BE2C (cell line): Measurements from ENCODE around the gene SCAND1.

Experiments
- DNase-seq: peaks from one replicate; pipeline ENCODE4 v3.0.0-alpha.2; 2020
- H3K27me3 ChIP-seq: fragments of 250-450 bp; sonication (Bioruptor Pico); 2 replicates; pipeline ENCODE4 v1.5.1; 2020; ENCODE audit warnings: mild to moderate bottlenecking
- H3K36me3 ChIP-seq: fragments of 250-450 bp; sonication (Bioruptor Pico); 2 replicates; pipeline ENCODE4 v1.5.1; 2020; ENCODE audit warnings: mild to moderate bottlenecking
- H3K4me1 ChIP-seq: fragments of 250-450 bp; sonication (Bioruptor Pico); 2 replicates; pipeline ENCODE4 v1.5.1; 2020
- H3K4me3 ChIP-seq: 2 replicates; pipeline ENCODE4 v1.5.1; 2011; ENCODE audit warnings: low read depth, low read length
- H3K9me3 ChIP-seq: fragments of 250-450 bp; sonication (Bioruptor Pico); 2 replicates; pipeline ENCODE4 v1.5.1; 2020
- TF ChIP-seq, protein P1 (sequence below): IDR thresholded peaks from 2 replicates; pipeline ENCODE4 v1.5.1; 2012; ENCODE audit warnings: mild to moderate bottlenecking, low read depth, low read length

Gene SCAND1

DNA sequence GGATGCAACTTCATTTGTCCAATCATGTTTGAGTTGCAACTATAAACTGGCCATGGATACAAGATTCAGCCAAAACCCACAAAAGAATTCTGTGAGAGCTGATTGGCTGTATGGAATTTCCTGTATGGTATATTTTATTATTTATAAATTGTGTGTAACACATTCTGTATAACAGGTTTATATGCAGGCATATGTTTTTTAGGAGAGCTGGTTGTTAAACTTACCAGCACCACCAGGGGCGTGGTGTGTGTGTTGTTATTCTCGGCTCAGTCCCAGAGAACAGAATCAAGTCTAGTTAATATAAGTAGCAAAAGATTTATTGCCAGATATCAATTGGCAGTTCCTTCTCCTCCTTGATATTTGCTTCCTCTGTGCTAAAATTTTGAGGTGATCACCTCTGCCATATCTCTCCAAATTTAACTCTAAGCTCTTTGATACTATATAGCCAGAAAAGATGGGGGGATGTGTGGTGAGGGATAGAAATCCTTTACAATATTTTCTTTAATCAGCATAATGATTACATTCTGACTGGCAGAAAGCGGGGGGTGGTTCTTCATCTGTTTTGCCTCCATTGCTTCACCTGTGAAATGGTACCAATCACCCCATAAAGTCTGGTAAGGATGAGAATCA lies 37.0 kb upstream of the SCAND1 start:
- TF ChIP-seq, protein P1, sequence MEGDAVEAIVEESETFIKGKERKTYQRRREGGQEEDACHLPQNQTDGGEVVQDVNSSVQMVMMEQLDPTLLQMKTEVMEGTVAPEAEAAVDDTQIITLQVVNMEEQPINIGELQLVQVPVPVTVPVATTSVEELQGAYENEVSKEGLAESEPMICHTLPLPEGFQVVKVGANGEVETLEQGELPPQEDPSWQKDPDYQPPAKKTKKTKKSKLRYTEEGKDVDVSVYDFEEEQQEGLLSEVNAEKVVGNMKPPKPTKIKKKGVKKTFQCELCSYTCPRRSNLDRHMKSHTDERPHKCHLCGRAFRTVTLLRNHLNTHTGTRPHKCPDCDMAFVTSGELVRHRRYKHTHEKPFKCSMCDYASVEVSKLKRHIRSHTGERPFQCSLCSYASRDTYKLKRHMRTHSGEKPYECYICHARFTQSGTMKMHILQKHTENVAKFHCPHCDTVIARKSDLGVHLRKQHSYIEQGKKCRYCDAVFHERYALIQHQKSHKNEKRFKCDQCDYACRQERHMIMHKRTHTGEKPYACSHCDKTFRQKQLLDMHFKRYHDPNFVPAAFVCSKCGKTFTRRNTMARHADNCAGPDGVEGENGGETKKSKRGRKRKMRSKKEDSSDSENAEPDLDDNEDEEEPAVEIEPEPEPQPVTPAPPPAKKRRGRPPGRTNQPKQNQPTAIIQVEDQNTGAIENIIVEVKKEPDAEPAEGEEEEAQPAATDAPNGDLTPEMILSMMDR: peak; percentile 69
- Histone ChIP-seq H3K4me3 (no peak overlapping the region), H3K27me3 (no peaks in the 10 kb centered on the region), H3K4me1 (peaks cover 3% of the 10 kb centered on the region), H3K36me3 (no peaks in the 10 kb centered on the region), H3K9me3 (no peaks in the 10 kb centered on the region)
- DNase-seq: peak; percentile 56

DNA sequence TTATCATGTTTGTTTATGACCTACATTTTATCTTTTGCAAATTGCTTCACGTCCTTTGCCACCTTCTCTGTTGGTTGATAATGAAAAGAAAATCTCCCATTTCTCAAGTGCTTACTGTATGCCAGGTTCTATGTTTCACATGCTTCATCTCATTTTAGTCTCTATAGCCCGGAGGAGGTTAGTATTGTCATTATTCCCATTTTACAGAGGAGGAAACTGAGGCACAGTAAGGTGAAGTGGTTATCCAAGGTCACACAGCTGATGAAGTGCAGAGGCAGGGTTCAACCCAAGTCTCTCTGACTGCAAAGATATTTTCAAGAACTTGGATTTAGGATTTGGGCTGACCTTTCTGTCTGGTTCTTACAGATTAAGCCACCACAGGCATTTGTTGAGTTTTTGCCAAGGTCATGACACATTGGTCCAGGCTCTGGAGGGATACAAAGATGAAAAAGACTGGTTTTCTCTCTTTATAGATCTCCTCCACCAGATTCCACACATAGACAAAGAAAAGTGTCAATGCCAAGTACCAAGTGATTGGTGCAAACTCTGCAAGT lies 34.7 kb upstream of the SCAND1 start:
- Histone ChIP-seq H3K4me1 (peaks cover 3% of the 10 kb centered on the region), H3K27me3 (no peaks in the 10 kb centered on the region), H3K4me3 (no peak overlapping the region), H3K9me3 (no peaks in the 10 kb centered on the region), H3K36me3 (no peaks in the 10 kb centered on the region)
- TF ChIP-seq, protein P1: no peak
- DNase-seq: no peak

DNA sequence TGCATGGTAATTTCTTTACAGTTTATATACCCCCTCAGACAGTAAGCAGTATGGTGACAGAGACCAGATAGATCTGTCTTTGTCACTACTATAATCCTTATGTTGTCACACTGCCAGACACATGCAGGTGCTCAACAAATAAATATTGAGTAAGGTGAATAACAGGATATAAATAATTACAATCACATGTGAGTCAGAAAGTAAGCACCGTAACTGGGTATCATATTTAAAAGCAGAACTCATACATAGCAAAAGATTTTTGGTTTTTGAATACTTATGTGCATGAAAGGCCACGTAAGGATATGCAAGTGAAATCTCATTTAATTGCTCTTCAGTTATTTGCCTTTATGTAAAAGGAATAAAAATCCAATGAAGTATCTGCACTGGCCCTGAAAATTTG lies 31.5 kb upstream of the SCAND1 start:
- H3K36me3 ChIP-seq: no peaks in the 10 kb centered on the region
- H3K4me3 ChIP-seq: no peak overlapping the region
- TF ChIP-seq, protein P1: no peak
- H3K4me1 ChIP-seq: no peaks in the 10 kb centered on the region
- no peaks in the 10 kb centered on the region for H3K27me3 ChIP-seq
- no peaks in the 10 kb centered on the region for H3K9me3 ChIP-seq
- no peak for DNase-seq

DNA sequence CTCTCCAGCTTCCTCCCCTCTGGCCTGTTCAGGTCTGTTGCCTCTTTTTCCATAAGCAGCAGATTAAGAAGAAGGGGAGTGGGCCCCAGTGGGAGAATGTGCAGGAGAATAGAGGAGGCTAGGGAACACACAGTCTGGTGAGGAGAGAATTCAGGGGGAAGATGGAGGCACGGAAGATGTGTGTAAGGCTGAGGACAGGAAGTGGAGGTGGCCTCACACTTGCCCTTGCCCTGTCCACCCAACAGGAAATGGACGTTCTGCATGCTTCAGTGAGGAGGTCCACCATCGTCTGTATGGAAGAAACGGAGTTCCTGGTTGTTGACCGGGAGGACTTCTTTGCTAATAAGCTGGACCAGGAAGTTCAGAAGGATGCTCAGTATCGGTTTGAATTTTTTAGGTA lies 30.1 kb upstream of the SCAND1 start:
- no peaks in the 10 kb centered on the region for H3K36me3 ChIP-seq
- H3K4me1 ChIP-seq: no peaks in the 10 kb centered on the region
- no peaks in the 10 kb centered on the region for H3K9me3 ChIP-seq
- DNase-seq: no peak
- H3K27me3 ChIP-seq: no peaks in the 10 kb centered on the region
- TF ChIP-seq, protein P1: no peak
- no peak overlapping the region for H3K4me3 ChIP-seq

DNA sequence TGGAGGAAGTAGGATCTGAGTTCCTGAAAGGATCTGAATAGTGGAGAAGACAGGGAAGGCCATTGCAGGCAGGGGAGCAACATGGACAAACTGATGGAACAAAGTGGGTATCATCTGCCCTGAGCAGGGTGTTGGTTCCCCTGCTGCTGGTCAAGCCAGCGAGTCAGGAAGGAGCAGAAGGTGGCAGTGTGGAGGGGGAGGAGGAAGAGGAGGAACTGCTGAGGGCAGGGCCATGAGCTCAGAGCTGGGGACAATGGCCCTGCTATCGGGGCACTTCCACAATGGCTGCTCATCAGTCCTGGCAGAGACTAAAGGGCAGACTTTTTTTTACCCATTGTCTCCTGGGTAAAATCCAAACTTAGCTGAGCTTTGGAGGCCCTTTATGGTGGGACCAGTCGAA lies 27.7 kb upstream of the SCAND1 start:
- no peak for DNase-seq
- Histone ChIP-seq H3K9me3 (no peaks in the 10 kb centered on the region), H3K27me3 (no peaks in the 10 kb centered on the region), H3K4me1 (no peaks in the 10 kb centered on the region), H3K36me3 (no peaks in the 10 kb centered on the region), H3K4me3 (no peak overlapping the region)
- TF ChIP-seq, protein P1: no peak

DNA sequence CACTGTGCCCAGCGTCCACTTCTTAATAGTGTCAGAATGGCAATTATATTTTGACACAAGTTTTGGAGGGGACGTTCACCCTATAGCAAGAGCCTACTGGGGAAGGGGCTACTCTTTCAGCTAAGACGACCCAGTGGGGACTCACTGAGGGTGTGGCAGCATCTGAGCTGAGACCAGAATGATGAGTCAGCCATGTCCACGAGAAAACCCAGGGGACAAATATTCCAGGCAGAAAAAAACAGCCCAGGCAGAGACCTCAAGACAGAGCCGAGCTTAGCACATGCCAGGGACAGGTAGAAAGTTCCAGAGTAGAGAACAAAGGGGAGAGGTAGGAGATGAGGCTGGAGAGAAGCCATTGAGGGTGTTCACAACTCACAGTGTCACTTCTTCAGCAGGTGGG lies 25.2 kb upstream of the SCAND1 start:
- TF ChIP-seq, protein P1: no peak
- Histone ChIP-seq H3K36me3 (no peaks in the 10 kb centered on the region), H3K9me3 (no peaks in the 10 kb centered on the region), H3K4me1 (no peaks in the 10 kb centered on the region), H3K27me3 (no peaks in the 10 kb centered on the region), H3K4me3 (no peak overlapping the region)
- DNase-seq: no peak
